ENCODE measurements around the gene MED12L.

The MED12L gene

DNA sequence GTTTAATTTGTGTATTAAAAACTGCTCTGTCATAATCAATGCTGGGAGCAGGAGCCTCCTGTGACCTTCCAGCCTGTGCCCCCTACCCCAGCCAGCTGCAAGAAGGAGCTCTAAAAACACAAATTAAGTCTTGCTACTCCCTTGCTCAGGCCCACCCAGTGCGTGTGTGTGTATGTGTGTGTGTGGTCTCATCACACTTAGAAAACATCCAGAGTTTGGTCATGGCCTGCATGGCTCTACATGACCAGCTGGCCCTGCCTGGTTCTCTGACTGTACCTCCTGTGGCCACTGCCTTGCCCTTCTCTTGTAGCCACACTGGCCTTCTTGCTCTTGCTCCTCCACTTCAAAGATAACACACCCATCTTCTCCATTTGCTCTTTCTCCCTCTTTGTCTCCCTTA, 179.1 kb downstream of the MED12L start:
- no peak for DNase-seq

DNA sequence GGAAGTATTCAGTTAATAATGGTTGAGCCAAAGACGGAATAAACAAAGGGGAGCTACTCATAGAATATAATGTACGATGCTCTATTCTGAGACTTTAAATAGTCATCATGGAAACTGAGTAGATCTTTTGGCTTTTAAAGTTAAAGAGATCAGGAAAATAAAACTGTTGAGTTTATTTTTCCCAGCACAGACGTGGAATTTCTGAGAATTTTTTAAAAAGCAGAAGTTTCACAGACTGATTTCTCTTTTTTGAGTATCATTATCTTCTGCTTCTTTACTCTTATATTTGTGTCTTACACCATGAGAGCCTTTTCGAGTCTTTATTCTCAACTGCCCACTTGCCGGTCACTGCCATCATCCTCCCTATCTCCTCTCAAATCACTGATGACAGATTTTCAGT, 179.7 kb downstream of the MED12L start:
- DNase-seq: no peak

DNA sequence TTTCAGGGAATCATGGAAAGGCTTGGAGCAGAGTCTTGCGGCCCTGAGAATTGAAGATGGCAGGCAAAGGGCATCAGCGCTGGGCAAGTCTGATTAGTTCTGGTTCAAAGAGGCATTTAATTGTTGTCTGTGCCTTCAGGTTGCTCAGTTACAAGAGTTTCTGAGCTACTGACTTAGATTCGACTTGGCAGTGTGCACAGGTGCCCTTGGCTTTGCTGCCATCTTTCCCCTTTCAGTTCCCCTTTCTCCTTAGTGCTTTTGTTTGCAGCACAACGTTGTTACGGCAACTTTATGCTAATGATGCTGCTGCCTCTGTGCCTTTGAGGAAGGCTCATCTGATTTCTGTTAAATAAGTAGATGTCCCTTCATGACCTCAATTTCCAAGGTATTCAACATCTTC, 180.4 kb downstream of the MED12L start:
- DNase-seq: no peak

DNA sequence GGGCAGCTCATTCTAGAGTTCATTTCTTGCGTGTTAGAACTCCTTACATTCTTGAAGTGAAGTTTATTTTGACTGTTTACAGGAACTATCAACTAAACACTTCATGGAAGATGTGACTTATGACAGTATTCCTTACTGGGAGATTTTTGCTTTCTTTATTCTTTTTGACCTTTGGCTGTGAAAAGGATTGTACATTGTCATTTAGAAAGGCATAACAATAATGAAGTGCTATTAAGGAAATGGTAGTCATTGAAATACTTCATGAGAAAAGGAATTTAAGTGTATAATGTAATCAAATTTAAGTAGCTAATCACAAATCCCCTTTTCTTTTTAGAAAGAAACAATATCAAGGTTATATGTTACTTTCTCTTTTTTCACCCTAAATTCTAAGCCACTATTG, 181.6 kb downstream of the MED12L start:
- DNase-seq: no peak

DNA sequence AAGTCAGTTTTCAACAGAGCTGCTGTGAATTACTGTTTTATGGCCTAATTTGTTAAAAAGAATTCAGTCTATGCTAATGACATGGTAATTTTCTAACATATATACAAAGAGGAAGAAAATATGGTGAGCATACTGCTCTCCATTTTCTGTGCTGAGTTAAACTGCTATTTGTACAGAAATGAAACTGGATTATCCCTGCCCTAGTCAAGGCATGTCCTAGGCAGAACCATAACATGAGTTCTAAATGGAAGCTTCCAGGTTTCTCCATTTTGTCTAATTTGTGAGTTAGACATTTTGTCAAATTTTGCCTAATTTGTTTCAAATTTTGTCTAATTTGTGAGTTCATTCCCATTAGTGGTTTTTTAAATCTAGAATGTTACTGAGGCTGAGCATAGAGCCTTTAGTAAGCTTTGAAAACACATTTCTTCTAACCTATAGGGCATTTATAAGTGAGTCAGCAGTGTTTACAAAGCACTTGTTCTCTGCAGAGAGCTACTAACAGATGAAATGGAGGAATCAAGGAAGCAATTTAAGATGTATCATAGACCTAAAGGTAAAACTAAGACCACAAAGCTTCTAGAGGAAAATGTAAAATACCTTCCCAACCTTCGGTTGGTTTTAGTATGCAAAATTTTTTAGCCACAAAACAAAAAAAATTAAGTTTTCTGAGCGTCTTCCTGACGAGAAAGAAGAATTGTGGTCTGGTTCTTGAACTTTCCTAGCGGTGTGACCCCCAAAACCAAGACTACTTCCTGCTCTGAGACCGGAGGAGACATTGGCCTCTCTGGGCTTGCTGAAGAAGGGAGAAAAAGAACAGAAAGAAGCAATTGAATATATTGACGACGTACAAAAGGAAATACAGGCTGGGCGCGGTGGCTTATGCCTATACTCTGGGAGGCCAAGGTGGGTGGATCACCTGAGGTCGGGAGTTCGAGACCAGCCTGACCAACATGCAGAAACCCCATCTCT, 183.1 kb downstream of the MED12L start:
- no peak for DNase-seq

DNA sequence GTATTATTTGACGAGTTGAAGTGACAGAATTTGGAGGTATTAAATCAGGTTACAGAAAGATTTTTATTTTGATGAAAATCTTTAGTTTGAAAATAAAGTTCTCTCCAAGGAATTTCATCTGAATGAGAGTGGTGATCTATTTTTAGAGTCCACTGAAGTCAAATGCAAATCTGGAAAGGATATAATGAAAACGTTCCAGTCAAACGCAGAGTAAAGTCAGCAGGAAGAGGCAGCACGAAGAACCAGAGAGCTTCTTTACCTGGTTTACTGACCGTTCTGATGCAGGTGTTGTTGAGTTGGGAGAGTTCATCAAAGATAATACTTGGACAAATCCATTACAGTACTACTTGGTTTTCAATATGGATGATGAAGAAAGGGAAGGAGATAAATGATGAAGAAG, 184.2 kb downstream of the MED12L start:
- no peak for DNase-seq

DNA sequence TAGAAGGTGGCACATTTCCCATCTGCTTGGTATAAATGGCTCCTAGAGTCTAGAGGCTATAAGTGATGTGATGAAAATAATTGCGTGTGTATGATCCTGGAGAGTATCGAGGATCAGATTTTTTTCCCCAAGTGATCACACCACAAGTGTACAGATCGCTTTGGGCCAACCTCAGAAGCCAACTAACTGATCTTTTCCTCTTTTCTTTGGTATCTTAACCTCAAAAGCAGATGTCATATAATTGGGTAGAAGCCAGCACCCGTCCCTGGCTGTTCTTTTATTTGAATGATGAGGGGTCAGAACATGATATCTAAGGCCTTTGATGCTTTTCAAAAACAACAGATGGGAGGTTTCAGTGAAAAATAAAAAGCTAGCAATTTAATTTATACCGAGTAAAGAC, 189.6 kb downstream of the MED12L start:
- no peak for DNase-seq

DNA sequence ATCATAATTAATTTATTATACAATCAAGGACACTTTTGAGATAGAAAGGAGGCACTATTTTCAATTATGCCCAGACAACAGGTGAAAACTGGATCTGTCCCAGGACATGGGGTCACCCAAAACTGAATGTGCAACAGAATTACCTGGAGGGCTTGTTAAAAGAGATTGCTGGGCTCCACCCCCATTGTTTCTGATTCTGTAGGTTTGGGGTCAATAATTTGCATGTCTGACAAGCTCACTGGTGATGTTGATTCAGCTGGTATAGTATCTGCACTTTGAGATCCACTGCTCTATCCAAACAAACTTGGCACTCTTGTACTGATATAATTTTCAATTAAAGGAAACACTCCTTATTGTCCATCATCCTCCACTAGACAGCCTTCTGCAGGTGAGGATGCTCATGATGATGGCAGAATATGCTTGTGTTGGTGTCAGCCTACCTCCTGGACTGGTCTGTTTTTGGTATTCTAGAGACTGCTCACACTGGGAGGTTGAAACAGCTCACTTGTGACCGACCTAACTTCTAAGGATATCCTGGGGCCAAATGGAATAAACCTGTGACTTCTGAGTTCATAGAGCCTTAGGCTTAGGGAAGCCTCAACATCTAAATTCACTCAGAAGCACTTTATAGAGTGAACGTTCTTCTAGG, 190.7 kb downstream of the MED12L start:
- no peak for DNase-seq

DNA sequence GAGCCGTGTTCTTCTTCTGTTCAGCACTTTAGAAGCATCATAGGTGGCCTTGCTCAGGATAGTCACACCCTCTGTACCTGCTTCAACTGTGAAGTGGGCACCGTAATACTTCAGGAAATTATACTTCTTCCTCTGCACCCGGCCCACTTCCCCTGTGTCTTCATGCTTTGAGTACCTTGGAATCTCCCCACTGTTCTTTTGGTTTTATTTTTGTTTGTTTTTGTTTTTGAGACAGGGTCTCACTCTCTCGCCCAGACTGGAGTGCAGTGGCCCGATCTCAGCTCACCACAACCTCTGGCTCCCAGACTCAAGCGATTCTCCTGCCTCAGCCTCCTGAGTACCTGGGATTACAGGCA, 191.2 kb downstream of the MED12L start:
- no peak for DNase-seq

DNA sequence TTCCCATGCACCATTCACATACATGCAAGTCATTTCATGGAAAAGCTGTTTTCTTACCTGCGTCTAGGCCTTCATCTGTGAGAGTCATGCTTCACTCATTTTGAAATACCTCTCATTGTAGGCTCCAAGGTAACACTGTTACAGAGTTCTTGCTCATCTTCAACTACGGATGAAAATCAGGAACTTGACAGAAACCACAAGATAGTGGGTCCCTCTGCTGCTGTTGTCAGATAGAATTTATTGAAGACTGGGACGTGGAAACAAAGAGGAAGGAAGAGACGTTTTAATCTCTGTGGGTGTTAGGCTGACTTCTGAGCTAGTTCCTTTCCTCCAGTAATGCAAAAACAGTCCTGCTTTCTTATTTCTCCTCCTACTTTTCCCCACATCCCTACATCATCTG, 192.8 kb downstream of the MED12L start, which contains the start of gene P2RY14:
TSS of gene P2RY14 (minus strand) at position 313 of the 400 bp plus-strand sequence. CDS start 64,226 bp downstream, outside the sequence.
- DNase-seq: no peak

DNA sequence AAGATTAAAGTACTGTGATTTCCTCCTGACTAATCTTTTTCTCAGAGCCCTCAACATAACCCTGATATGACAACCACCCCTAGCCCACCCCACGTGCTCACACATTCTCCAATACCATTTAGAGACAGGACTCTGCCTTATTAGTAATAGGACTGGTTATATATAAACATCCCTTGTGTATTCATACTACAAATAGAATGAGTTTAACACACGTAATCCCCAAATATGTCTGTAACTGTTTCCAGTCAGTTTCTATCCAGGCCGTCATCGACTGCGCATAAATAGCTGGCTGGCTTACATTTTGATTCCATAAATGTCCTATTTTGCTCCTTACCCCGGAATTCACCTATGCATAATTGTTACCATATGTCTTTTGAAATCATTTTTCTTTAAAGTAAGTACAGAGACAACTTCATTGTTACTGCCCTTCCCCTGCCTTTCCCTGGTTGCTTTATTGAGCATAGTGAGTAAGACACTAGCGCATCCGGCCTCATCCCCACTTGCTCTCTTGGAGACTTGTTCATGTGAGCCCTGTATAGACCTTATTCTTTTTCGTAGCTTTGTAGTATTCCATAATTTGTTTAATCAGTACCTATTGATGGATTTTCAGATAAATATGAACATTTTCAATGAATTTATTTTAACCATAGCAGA, 196.3 kb downstream of the MED12L start:
- DNase-seq: no peak

DNA sequence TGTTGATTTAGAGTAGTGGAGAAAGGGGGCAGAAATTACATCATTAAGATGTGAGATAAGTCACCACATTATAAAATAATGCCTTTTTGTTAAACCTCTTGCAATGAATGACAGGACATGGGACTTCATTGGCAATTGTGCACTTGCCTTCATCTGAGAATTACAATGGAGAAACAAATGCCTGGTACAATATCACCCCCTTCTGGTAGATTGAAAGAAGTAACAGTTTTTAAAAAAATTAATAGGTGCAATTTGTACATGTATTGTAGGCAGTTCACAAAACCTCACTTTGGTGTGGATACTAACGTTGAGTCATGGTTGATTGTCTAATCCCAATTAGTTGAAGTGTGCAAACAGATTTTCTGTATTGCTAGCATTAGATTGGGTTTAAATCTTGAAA, 197.5 kb downstream of the MED12L start:
- DNase-seq: no peak

DNA sequence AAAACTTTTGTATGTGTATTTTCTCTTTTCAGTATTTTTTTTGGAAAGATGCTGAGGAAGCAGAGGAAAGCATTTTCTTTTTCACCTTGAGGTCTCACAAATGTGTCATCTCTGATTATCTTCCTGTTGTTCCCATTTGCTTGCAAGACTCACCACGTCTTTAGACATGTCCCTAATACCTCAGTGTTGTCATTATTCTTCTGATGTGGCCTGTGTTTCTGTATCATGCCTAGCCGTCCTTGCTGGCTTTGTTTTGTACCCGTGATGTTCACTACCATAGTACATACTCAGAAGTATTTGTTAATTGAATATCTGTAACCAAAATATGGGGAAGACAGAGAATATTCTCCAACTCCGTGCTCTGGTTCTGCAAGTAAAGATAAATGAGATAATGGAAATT, 197.9 kb downstream of the MED12L start:
- no peak for DNase-seq

DNA sequence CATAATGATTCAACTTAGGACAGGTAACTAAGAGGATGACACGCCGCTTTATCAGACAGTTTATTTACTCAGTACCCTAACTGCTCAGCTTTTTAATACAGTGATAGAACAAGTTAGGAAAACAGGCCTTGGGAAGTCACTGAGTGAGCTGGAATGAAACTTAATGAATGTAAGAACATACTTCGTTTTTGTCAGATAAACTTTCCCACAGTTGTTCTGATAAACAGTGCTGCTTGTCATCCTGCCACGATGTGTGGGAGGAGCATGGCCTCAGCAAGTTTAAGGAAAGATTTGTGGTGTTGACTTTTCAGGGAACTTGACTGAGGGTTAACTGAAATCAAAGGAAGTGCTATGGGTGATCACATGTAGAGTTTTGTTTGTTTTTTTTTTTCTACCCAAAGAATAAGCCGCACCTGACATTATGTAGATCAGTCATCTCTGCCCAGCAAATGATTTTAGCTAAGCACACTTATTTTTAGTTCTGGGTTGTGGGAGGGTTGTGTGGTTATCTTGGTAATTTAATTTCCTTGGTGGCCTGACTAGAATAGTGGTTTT, 198.5 kb downstream of the MED12L start:
- no peak for DNase-seq

DNA sequence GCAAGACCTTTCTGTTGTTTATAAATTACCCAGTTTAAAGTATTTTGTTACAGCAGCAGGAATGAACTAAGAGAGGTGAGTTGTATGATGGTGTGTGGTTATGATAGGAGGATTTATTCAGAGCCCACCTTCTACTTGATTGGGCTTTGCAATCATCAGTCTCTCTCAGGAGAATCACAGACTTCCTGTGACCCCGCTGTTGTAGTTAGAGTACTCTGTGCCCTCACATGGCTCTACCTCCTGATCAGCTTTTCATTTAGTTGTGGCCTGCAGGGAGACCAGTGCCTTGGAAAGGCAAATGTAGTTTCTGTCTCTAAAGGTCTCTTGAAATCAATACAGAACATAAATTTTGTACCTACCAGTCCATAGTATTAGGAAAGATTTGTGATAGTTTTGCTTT, 200.5 kb downstream of the MED12L start:
- no peak for DNase-seq

DNA sequence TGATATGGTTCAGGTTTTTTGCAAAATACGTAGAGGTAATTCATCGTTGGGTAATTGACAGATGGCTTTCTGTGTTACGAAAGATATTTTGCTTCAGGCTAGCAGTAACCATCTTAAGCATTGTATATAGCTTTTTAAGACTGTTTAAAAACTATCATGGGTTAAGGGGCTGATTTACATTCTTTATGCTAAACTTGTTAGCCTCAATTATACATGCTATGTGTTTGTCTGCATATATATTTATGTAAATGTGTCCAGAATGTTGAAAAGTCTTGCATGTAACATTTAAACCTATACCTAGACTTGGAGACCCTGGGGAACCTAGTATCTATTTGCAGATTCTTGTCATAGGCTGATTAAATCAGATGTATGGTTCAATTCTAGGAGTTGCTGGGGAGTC, 204.0 kb downstream of the MED12L start:
- no peak for DNase-seq

DNA sequence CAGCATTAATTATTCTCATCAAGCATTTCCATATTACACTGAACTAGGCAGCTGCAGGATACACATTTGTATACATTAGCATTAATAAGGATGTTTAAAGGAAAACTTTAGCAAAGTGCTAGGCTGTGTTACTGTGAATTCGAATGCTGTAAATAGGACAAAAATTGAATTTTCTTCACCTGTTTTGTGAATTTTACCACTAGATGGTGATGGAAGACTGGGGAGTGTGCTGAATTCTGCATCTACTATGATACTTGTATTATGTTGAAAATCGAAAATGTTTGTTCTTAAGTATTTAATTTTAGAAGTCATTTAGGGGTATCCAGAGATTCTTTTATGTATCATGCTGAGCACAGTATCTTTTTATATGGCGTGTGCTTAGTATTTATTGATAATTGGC, 205.2 kb downstream of the MED12L start:
- DNase-seq: no peak

DNA sequence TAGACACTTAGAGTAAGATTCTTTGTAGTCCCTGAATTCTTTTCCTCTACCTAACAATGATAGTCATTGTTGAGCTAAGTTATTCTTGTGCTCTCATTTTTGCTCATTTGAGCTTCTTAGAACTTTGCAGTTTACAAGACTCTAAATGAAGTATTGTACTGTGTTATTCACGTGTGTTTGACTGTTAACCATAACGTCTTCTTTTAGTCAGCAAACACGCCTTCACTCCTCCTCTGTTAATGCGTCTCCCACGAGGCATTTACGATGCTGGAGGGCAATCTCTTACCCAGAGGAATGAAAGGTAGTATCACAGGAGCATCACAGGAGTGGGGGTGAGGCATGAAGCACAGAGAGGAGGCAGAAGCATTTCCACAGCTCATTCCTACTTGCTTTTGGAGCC, 207.7 kb downstream of the MED12L start:
- DNase-seq: no peak

DNA sequence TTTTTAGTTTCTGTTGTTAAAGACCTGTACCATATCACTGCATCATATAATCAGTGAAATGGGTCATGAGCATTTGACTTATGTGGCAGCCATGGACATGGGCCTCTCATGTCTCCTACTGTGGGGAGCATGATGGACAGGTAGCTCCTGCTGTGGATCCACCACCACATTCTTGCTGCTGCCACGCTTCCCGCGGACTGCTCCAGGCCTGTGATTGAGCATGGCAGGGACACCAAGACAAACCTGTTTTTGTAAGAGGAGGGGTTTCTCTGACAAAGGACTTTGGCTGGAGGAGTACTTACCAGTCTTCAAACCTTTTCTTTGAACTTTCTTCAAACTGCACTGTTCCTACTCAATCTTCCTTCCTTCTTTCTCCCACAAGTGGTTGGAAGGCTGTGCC, 210.8 kb downstream of the MED12L start:
- no peak for DNase-seq

DNA sequence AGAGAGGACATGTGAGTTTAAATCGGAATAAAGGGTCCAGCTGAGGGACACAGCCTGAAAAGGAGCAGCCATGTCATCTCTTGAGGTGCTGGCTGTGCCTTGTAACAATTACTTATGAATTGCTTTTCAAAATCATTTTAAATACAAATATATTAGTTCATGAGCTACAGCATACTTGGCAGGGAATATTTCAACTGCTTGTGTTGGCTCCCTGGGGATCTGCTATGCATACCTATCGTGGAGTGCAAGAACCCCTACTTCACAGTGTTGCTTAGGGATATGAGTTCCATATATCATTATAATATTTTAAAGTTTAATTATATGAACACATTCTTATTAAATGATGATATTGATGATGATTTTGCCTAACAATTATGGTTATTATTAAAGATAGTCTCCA, 212.0 kb downstream of the MED12L start:
- DNase-seq: no peak

DNA sequence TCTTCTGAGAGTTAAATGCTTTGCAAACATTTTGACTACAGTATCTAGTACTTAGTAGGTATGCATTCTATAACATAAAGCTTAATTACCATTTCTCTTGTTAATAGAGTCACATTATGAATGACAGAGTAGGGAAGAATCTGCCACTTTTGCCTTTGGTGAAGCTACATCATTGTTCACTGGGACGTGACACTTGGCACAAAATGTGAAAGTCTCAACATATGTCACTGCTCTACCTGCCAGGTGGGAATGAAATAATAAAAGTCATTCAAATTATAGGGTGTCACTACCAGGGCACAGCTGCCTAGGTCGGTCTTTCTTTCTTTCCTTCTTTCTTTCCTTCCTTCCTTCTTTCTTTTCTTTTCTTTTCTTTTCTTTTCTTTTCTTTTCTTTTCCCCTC, 213.5 kb downstream of the MED12L start:
- no peak for DNase-seq

DNA sequence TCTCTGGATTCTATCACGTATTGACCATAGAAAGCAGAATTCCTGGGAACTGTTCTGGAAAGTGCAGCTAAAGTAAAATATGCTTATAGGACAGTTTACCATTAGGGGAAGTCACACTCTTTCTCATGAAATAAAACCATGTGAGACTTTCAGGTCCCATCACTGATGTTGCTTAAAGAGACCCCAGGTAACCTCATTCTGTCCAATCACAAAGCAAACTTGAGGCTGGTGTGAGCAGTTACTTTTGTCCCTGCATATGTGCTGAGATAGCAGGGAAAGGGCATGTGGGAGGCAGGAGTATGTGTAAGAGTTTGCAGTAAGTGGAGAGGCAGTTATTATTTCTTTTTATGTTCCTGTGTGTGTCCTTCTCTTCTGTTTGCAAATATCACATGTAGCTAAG, 215.1 kb downstream of the MED12L start:
- no peak for DNase-seq

DNA sequence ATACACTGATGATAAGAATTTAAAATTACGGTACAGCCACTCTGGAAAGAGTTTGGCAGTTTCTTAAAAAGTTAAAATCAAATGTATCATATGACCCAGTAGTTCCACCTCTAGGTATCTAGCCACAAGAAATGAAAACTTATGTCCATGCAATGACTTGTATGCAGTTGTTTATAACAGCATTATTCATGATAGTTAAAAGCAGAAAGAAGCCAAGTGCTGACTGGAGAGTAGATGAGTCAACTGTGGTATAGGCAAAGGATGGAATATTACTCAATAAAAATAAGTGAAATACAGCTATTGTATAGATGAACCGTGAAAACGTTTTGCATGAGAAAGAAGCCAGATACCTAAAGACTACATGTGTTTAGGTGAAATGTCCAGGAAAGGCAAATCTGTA, 216.3 kb downstream of the MED12L start:
- no peak for DNase-seq

DNA sequence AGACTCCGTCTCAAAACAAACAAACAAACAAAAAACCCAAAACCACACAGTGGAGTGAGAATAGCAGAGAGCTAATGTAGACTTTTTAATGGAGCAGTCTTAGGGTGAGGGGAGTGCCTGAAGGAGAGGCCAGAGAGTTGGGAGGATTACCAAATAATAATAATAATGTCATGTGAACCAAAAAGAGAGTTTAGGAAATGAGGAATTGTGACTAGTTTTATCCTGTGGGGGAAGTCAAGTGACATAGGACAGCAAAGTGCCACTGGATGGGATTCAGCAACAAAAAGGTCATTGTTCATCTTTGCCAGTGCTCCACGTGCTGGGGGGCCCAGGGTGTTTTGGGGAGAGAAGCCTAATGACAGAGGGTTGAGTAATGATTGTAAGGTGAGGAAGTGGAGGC, 218.3 kb downstream of the MED12L start:
- DNase-seq: no peak
